Activated T-cell treated with anti-CD3 and anti-CD28 coated beads, Interleukin-2, amount 50 U/mL, for 4 hours (primary cell): ENCODE measurements around the gene TBC1D21. TPM values are rescaled to one million over a fixed set of nuclear protein-coding genes. Genes with fewer than 3 reads are reported as not detected.

Experiments used
- ATAC-seq, 2 donors: fragments of 200-7000 bp; cut with Tn5 transposase; one replicate each; pipeline ENCODE4 v1.10.0; 2021
- DNase-seq: peaks from one replicate; pipeline ENCODE4 v3.0.0-alpha.2; 2020
- H3K27me3 Mint-ChIP-seq: one replicate; pipeline ENCODE4 v1.8.0; 2021; ENCODE audit warnings: low read depth, mixed read lengths
- H3K36me3 Mint-ChIP-seq: one replicate; pipeline ENCODE4 v1.8.0; 2022; ENCODE audit warnings: mixed read lengths; ENCODE audit not compliant: insufficient read depth
- H3K4me1 Mint-ChIP-seq: one replicate; pipeline ENCODE4 v1.8.0; 2021; ENCODE audit warnings: low read depth, mixed read lengths
- H3K4me3 Mint-ChIP-seq: one replicate; pipeline ENCODE4 v1.8.0; 2021; ENCODE audit warnings: mild to moderate bottlenecking, moderate library complexity, mixed read lengths
- H3K9me3 Mint-ChIP-seq: one replicate; pipeline ENCODE4 v1.8.0; 2021; ENCODE audit warnings: mixed read lengths
- total RNA-seq, 3 donors: library from RNA; stranded (reverse); gene quantifications; one replicate each; pipeline ENCODE4 v1.2.1, GENCODE V29; 2021

The TBC1D21 gene
- total RNA-seq, 3 donors from 2014 or later: not detected

GRCh38 chr15:73921254-73921925, 48.0 kb downstream of the TBC1D21 start:
- peaks cover 41% of the 10 kb centered on the region for H3K4me1 Mint-ChIP-seq
- H3K9me3 Mint-ChIP-seq: peaks cover 11% of the 10 kb centered on the region

GRCh38 chr15:73922186-73923151, 49.1 kb downstream of the TBC1D21 start:
- ATAC-seq (no peak), DNase-seq (no peak)
- H3K4me3 Mint-ChIP-seq: no peak overlapping the region
- peaks cover 21% of the 10 kb centered on the region for H3K36me3 Mint-ChIP-seq
- peaks cover 41% of the 10 kb centered on the region for H3K4me1 Mint-ChIP-seq
- H3K27me3 Mint-ChIP-seq: no peaks in the 10 kb centered on the region
- peaks cover 11% of the 10 kb centered on the region for H3K9me3 Mint-ChIP-seq

More at GRCh38 chr15:73921254-73921925, 48.0 kb downstream of the TBC1D21 start:
- Mint-ChIP-seq H3K27me3 (no peaks in the 10 kb centered on the region), H3K4me3 (no peak overlapping the region), H3K36me3 (peaks cover 25% of the 10 kb centered on the region)
- ATAC-seq: no peak
- DNase-seq: no peak

GRCh38 chr15:73923156-73923487, 49.8 kb downstream of the TBC1D21 start:
- DNase-seq: no peak
- ATAC-seq: no peak
- peaks cover under 1% of the 10 kb centered on the region for H3K27me3 Mint-ChIP-seq
- H3K4me1 Mint-ChIP-seq: peaks cover 43% of the 10 kb centered on the region
- peaks cover 14% of the 10 kb centered on the region for H3K36me3 Mint-ChIP-seq
- peaks cover 6% of the 10 kb centered on the region for H3K9me3 Mint-ChIP-seq
- H3K4me3 Mint-ChIP-seq: no peak overlapping the region

- H3K27me3 Mint-ChIP-seq: peaks cover 2% of the 10 kb centered on the region
- H3K4me1 Mint-ChIP-seq: peaks cover 45% of the 10 kb centered on the region
- peaks cover 10% of the 10 kb centered on the region for H3K36me3 Mint-ChIP-seq
- DNase-seq: no peak
- H3K4me3 Mint-ChIP-seq: no peak overlapping the region
- peaks cover 4% of the 10 kb centered on the region for H3K9me3 Mint-ChIP-seq
- no peak for ATAC-seq
Observed at GRCh38 chr15:73923488-73924164, 50.3 kb downstream of the TBC1D21 start.

- peak; percentile 51 to 58 for ATAC-seq
- Mint-ChIP-seq H3K4me1 (peaks cover 48% of the 10 kb centered on the region), H3K27me3 (peaks cover 2% of the 10 kb centered on the region), H3K4me3 (no peak overlapping the region), H3K9me3 (no peaks in the 10 kb centered on the region), H3K36me3 (peaks cover 5% of the 10 kb centered on the region)
- DNase-seq: no peak
Observed at GRCh38 chr15:73924171-73924921, 51.0 kb downstream of the TBC1D21 start.

- Mint-ChIP-seq H3K4me3 (peak overlapping the region; percentile 68), H3K4me1 (peaks cover 38% of the 10 kb centered on the region), H3K27me3 (peaks cover 2% of the 10 kb centered on the region), H3K9me3 (no peaks in the 10 kb centered on the region), H3K36me3 (no peaks in the 10 kb centered on the region)
- ATAC-seq: no peak
- DNase-seq: no peak
Observed at GRCh38 chr15:73925848-73926218, 52.5 kb downstream of the TBC1D21 start.

GRCh38 chr15:73926219-73927002, 53.0 kb downstream of the TBC1D21 start, which contains the start of gene LOXL1:
Gene LOXL1 (plus strand): TSS chr15:73926462. CDS start chr15:73926784, 322 bp downstream.
- Mint-ChIP-seq H3K4me3 (peak within 1 kb of the TSS; percentile 68), H3K9me3 (no peaks in the 10 kb centered on the region), H3K4me1 (peaks cover 38% of the 10 kb centered on the region), H3K27me3 (peaks cover 2% of the 10 kb centered on the region), H3K36me3 (no peaks in the 10 kb centered on the region)
- DNase-seq (no peak), ATAC-seq (no peak)

GRCh38 chr15:73927003-73927475, 53.7 kb downstream of the TBC1D21 start:
- Mint-ChIP-seq H3K4me1 (peaks cover 33% of the 10 kb centered on the region), H3K9me3 (no peaks in the 10 kb centered on the region), H3K36me3 (no peaks in the 10 kb centered on the region)

GRCh38 chr15:73927476-73928240, 54.3 kb downstream of the TBC1D21 start:
- H3K9me3 Mint-ChIP-seq: no peaks in the 10 kb centered on the region
- peaks cover 33% of the 10 kb centered on the region for H3K4me1 Mint-ChIP-seq
- peaks cover 2% of the 10 kb centered on the region for H3K27me3 Mint-ChIP-seq
- DNase-seq (peak; percentile 72), ATAC-seq (peak; percentile 88 to 89)
- H3K4me3 Mint-ChIP-seq: peak overlapping the region; percentile 78
- H3K36me3 Mint-ChIP-seq: no peaks in the 10 kb centered on the region

More at GRCh38 chr15:73927003-73927475, 53.7 kb downstream of the TBC1D21 start:
- Mint-ChIP-seq H3K27me3 (peaks cover 2% of the 10 kb centered on the region), H3K4me3 (peak overlapping the region; percentile 50)
- peak; percentile 21 to 29 for ATAC-seq
- peak; percentile 36 for DNase-seq

- DNase-seq (no peak), ATAC-seq (no peak)
- H3K36me3 Mint-ChIP-seq: no peaks in the 10 kb centered on the region
- H3K4me3 Mint-ChIP-seq: peak overlapping the region; percentile 78
- peaks cover 2% of the 10 kb centered on the region for H3K27me3 Mint-ChIP-seq
- H3K9me3 Mint-ChIP-seq: no peaks in the 10 kb centered on the region
- peaks cover 32% of the 10 kb centered on the region for H3K4me1 Mint-ChIP-seq
Observed at GRCh38 chr15:73928241-73928579, 54.8 kb downstream of the TBC1D21 start.

GRCh38 chr15:73928971-73929627, 55.7 kb downstream of the TBC1D21 start:
- peaks cover 2% of the 10 kb centered on the region for H3K27me3 Mint-ChIP-seq
- H3K36me3 Mint-ChIP-seq: no peaks in the 10 kb centered on the region
- ATAC-seq (no peak), DNase-seq (no peak)
- peak overlapping the region; percentile 26 for H3K4me3 Mint-ChIP-seq
- peaks cover 24% of the 10 kb centered on the region for H3K4me1 Mint-ChIP-seq
- H3K9me3 Mint-ChIP-seq: no peaks in the 10 kb centered on the region

GRCh38 chr15:73930371-73930770, 57.0 kb downstream of the TBC1D21 start:
- peaks cover 2% of the 10 kb centered on the region for H3K27me3 Mint-ChIP-seq
- no peak overlapping the region for H3K4me3 Mint-ChIP-seq

More at GRCh38 chr15:73930371-73930770, 57.0 kb downstream of the TBC1D21 start:
- Mint-ChIP-seq H3K36me3 (no peaks in the 10 kb centered on the region), H3K9me3 (no peaks in the 10 kb centered on the region), H3K4me1 (peaks cover 20% of the 10 kb centered on the region)
- ATAC-seq: no peak
- no peak for DNase-seq
